Muscle of back (tissue), 11 donors: ENCODE results near the gene TSTD1. TPM values are rescaled to one million over a fixed set of nuclear protein-coding genes. Genes with fewer than 3 reads are reported as not detected.
"Not testable (repeated sequence)": the region's sequence is repeated elsewhere in the genome, so short reads cannot be mapped to it uniquely, and the experiment has no call there.

Experiments
- DNase-seq, 3 donors: peaks; one replicate each; pipeline versions ENCODE4 v3.0.0 to v3.0.0-alpha.2; 2013
- polyA plus RNA-seq, 10 donors: library from polyadenylated mRNA; unstranded; fragments of 120-200 nt; gene quantifications; one replicate each; pipeline ENCODE4 v1.2.1, GENCODE V29; 2013; ENCODE audit not compliant: insufficient read length in 10 of 10

Gene TSTD1
- polyA plus RNA-seq, 10 donors = 21.1 to 31.3 (median 25.8) TPM

DNA sequence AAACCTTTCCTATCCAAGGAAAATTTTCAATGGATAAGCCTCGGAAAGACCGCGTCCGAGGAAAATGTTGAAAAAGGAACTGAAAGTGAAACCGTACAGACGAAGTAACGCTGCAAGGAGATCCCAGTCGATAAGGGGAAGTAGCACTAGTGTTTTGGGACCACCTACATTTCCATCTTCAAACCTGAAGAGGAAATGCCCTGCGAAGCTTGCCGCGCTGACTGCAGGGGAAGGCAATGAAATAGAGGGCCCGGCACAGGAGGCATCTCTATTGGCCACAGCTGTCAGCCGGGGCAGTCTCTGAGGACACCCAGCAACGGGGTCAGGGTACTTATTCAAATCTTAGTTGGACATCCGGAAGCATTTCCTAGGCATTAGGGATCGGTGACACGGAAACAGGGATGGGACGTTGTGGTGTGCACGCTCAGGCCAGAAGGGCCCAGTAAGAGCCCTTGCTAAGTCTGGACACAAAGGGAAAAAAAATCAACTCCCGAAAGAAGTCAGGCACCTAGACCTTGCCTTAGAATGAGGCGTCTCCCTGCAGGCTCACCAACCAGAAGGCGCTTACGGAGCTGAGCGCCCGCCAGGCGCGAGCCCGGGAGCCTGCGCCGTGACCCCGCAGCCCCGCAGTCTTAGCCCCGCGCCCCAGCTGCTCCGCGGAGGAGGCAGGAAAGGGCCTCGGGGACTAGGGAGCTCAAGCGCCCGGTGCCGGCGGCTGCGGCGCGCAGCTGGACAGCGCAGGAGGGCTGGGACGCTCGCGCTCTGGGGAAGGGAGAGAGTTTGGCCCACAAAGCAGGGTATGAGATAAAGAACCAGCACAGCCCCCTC is 6.4 kb upstream of the TSTD1 start:
- DNase-seq = peak; percentile 51 to 85 (median 70)

DNA sequence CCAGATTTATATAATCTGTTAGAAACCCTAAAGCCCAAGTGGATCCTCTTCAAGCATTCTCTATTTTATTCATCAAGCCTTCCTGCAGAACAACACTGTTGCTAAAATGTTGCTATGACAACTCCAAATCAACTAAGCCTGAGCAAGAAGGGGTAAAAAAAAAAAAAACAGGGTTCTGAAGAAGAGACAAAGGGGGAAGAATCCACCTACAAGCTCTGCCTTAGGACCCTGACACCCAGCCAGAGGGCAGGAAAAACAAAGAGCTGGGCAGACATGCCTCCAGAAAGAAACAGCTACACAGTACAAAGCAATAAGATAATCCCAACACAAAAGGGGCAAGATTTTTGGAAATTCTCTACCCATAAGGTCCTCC is 5.8 kb upstream of the TSTD1 start:
- DNase-seq = no peak

DNA sequence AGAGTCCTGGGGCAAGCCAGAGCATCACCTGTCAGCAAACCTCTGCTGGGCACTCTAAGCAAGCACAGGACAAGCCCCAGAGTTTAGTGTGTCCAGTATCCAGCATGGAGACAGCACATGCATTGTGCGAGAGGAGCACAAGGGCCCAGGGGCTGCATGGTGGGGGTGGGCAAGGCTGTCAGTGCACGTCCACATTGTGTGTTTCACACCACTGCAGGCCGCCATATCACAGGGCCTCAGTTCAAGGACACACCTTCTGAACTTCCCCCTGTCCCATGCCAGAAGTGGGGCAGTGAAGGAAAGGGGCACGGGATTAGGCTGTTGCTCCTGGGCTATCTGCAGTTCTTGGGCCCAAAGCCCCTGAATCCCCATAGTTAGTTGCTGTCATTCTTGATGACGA is 782 bp upstream of the TSTD1 start:
- DNase-seq = no peak

DNA sequence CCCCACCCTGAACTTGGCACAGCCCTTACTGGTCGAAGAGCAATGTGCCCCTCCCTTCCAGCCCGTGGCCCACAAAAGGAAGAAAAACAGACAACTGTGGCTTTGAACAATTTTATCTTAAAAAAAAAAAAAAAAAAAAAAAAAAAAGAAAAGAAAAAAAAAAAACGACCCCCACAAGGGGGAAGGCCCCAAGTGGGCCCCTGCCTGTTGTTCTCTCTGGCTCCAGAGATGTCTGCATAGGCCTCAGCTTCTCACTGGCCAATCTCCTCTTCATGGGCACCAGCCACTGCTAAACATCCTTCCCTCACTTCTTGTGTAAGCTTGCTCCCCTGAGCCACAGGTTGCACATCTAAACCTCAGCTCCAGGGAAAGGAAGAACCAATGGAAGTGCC is 386 bp upstream of the TSTD1 start:
- no peak for DNase-seq

DNA sequence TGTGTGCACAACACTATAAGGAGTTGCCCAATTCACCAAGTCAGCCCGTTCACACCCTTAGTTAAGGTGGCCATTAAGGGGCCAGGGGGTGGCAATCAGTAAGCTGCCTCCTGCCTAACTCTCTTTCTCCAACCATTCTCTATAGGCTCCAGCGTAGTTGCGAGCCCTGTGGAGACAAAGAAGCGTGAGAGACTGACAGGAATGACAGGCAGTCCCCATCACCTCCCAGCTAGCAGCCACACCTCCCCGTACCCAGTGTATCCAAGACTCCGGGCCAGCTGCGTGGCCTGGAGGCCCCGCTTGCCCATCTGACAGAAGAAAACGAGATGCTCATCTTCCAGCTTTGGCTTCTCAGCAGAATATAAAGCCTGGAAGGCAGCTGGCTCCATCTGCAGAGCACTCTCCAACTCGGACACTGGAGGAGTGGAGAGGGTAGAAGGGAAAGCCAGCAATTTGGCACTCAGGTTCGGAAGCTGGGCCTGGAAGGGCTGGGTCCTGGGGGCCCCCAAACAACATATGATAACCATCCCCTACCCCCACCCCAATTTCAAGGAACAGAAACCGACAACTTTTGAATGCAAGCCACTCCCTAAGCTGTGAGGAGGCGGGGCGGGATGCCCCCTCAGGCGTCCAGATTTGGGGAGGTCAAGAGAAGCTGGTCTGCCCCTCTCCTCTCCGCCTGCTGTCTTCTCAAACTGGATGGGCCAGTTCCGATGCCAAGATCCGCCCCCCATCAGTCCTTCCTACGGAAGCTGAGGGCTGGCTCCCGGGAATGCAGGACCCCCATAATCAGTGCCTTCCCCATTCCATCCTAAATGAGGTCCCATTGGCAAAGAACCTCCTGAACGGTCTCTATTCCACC is 872 bp downstream of the TSTD1 start:
- no peak for DNase-seq

DNA sequence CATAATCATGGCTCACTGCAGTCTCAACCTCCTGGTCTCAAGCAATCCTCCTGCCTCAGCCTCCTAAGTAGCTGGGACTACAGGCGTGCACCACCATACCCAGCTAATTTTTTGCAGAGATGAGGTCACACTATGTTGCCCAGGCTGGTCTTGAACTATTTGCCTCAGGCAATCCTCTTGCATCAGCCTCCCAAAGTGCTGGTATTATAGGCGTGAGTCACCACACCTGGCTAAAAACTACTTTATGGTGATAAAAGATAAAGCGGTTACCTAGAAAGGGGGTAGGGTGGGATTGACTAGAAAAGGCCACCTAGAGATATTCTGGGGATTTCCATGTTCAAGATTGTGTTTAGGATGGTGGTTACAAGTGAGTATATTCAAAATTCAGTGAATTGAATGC is 5.0 kb downstream of the TSTD1 start:
- DNase-seq = no peak

DNA sequence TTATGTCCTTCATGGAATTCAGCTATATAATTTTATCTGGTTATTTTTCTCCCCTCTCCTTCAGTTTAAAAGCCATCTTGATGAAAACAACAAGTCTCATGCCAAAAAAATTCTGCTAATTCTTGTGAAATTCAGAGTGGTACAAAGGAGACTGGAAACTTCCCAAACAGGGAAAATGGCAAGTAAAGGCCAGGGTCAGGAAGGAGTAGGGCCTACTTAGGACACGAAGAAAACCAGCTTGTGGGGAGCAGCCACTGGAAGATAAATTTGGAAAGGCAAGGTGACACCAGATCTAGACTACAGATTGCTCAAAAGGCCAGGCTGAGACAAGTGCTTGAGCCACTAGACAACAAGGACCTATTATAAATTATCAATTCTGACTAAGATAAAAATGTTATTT is 6.4 kb downstream of the TSTD1 start:
- no peak for DNase-seq

DNA sequence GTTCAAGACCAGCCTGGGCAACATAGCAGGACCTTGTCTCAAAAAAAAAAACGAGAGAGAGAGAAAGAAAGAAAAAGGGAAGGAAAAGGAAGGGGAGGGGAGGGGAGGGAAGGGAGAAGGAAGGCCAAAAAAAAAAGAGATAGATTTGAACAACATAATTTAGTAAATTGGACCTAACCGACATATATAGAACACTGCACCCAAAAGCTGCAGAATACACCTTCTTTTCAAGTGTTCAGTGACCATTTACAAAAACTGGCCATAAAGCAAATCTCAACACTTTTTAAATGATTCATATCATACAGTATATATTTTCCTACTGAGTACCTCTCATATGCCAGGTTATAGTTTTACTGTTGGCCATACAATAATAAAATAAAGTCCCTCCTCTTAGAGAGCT is 6.9 kb downstream of the TSTD1 start:
- DNase-seq = no peak

DNA sequence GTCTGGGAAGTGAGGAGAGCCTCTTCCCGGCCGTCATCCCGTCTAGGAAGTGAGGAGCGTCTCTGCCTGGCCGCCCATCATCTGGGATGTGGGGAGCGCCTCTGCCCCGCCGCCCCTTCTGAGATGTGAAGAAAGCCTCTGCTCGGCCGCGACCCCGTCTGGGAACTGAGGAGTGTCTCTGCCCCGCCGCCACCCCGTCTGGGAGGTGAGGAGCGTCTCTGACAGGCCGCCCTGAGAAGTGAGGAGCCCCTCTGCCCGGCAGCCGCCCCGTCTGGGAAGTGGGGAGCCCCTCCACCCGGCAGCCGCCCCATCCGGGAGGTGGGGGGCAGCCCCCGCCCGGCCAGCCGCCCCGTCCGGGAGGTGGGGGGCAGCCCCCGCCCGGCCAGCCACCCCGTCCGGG is 9.3 kb downstream of the TSTD1 start:
- DNase-seq = not testable (repeated sequence)

DNA sequence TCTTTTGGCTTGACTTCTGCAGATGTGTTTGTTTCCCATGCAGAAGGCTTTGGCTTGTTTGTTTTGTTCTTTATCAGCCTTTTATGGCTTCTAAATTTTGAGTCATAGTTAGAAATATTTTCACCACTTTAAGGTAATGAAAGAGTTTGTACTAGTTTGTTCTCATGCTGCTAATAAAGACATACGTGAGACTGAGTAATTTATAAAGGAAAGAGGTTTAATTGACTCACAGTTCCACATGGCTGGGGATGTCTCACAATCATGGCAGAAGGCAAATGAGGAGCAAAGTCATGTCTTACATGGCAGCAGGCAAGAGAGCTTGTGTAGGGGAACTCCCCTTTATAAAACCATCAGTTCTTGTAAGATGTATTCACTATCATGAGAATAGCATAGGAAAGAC is 11.8 kb downstream of the TSTD1 start:
- not testable (repeated sequence) for DNase-seq

DNA sequence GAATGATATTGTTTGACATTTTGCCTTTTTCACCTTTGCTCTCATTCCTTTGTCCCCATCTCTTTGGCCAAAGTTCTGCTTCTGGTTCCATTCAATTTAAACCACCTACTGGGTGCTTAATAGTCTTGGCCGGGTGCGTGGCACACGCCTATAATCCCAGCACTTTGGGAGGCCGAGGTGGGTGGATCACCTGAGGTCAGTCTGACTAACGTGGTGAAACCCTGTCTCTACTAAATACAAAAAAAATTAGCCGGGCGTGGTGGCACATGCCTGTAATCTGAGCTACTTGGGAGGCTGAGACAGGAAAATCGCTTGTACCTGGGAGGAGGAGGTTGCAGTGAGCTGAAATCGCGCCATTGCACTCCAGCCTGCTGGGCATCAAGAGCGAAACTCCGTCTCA is 16.3 kb downstream of the TSTD1 start:
- not testable (repeated sequence) for DNase-seq

DNA sequence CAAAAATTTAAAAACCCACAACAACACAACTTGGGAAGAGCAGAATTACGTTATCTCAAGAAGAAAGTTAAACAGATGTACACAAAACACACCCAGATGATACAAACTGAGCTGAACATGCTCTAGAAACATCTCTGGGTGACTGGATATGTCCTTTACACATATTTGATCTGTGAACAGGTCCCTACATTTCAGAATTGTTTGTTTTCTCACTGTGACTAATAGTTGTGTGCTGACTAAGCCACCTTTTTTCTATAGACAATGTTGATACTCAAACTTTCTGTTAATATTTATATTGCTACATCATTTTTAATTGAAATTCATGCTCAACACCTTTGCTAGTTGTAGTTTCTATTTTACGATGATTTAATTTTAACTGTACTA is 16.8 kb downstream of the TSTD1 start:
- DNase-seq = no peak

DNA sequence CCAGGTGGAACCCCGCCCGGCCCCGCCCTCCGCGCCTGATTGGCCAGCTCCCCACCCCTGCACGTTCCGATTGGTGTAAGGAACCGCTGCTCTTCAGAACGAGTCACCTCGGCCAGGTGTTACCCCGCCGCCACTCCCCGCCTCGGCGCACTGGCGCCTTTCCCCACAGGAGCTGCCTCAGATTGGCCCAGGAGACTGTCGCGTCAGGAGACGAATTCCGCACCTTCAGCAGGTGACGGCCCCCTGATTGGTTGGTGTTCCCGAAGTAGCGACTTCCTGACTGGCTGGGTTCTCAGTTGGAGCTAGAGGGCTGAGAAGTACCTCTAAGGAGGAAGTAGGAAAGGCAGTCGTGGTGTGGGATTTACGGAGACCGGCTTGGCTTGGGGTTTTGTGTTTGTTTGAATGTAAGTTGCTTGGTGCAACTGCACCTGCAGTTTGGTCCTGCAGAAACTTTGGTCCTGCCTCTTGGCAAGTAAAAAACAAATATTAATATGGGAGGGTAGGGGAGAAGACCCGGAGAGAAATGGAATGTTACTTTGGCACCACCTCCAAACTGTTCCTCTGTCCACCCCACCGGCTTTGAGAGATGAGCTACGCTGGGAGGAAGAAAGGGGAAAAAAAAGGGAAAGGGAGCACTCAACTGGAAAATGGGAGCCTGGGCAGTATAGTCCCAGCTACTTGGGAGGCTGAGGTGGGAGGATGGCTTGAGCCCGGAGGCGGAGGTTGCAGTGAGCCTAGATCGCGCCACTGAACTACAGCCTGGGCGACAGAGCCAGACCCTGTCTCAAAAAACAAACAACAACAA is 17.4 kb downstream of the TSTD1 start:
- DNase-seq = peak in 1 of 3 donors; percentile 74

DNA sequence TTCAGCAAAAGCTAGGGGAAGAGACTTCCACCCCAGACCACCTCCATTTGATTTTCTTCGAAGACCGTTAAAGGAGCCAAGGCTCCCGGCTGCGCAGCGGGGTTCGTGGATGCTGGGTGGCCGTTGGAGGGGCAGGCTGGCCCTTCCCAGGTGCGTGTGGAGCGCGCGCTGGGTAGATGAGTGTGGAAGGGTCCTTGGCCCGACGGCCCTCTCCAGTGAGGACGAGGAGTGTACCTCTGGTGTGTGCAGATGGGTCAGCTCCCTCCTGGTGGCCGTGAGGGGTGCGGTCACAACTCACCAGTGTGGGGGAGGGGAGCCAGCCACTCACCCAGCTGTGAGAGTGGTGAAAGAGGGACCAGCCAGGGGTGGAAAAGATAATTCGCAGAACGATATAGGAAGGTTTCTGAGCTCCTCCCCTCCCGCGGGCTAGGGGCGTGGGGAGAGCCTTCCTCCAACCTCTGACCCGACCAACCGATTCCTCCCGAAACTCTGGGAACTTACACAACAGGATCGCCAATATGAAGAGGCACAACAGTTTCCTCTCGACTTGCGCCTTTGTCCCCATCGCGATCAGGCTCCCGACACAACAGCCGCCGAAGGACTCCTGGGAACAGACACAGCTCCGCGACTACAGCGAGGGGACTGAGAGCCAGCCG is 18.1 kb downstream of the TSTD1 start, which contains the start of gene F11R:
Gene F11R (minus strand): TSS at position 644 of the 656 bp plus-strand sequence. CDS start 79 bp downstream, at position 565.
- peak in 1 of 3 donors; percentile 51 for DNase-seq

DNA sequence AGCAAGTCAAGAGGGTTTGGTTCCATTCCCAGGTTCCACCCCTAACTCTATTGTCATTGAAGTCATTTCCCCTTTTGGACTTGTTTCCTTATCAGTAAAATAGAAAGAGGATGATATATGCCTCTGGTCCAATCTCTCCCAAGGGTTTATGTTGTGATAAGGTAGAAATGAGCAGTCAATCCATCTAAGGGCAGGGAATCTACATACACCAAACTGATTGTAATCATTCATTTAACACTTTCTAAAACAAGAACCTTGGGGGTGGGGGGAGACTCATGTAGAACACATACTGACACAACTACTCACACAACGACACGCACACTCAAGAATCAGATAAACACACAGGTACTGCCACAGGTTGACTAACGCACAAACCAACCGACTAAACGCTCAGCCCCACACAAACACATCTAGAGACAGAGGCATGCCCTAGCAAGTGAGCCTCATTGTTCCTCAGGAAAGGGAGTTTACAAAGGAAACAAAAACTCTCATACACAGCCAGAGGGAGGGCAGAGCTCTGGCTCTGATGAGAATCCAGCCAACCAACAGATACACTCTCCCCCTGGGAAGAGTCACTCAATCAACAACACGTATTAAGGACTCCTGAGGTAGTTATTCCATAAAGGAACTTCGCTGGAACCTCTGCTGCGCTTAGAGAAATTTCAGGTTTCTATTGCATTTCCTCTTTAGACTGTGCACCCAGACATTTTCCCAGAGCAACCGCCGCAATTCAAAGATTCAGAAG is 18.8 kb downstream of the TSTD1 start:
- peak in 1 of 3 donors; percentile 36 for DNase-seq

DNA sequence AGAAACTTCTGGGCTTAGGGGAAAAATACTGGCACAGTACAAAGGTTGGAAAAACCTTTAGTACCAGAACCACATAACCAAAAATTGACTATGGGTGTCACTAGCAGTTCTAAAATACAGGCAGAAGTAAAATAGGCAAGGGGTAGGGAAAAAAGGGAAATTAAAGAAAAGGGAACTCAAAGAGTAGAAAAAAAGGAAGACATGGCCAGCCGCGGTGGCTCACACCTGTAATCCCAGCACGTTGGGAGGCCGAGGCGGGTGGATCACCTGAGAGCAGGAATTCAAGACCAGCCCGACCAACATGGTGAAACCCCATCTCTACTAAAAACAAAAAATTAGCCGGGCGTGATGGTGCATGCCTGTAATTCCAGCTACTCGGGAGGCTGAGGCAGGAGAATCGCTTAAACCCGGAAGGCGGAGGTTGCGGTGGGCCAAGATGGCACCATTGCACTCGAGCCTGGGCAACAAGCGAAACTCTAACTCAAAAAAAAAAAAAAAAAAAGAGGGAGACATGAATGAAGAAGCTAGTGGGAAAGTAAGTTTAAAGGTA is 19.6 kb downstream of the TSTD1 start:
- not testable (repeated sequence) for DNase-seq

DNA sequence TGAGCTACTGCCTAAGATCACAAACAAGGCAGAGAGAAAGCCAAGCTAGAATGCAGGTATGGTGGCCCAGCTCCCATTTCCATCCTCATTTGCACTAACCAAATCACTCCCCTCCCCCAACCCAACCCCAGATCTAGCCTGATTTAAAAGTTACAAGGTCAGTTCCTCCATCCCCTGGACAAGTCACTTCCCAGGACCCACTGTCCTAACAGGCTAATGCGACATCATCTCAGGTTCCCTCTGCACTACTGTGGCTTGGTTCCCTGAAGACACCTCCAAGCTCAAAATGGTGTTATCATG is 20.2 kb downstream of the TSTD1 start:
- no peak for DNase-seq

DNA sequence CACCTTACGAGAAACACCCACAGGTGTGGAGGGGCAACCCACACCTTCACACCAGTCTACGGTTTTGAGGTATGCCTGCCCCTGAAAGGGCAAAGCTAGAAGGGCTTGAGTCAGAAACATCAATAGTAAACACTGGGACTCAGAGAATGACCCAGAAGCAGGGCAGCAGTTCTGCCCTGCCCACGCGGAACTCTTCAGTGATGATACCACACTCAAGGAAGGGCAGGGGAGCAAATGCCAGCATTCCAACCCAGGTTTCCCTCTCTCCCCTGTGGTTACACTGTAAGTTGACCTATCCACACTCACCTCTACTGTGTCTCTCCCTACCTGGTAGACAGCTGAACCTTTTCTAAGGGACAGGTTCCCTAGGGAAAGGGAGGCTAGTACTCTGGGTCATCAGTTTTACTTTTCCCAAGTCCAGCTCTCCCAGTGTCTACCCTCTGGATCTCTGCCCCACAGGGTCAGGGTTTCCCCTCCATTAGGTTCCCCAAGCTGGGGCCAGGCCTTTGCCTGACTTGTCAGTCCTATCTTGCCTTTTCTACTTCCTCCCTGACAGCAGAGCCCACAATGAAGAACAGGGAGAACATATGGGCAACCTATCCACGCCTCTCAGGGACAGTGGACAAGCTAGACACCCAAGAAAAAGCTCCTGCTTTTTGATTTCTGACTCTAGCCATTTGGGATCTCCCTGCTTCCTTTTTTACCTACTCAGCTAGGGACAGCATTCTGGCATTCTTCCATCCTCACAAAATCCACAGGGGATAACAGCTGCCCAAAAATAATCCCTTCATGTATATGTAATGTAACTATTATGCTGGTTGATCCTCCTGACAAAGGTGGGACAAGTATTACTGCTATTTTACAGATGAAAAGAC is 20.8 kb downstream of the TSTD1 start:
- DNase-seq = no peak

DNA sequence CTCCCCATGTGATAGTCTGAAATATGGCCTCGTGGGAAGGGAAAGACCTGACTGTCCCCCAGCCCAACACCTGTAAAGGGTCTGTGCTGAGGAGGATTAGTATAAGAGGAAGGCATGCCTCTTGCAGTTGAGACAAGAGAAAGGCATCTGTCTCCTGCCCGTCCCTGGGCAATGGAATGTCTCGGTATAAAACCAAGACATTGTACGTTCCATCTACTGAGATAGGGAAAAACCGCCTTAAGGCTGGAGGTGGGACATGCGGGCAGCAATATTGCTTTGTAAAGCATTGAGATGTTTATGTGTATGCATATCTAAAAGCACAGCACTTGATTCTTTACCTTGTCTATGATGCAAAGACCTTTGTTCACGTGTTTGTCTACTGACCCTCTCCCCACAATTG is 21.6 kb downstream of the TSTD1 start:
- not testable (repeated sequence) for DNase-seq

DNA sequence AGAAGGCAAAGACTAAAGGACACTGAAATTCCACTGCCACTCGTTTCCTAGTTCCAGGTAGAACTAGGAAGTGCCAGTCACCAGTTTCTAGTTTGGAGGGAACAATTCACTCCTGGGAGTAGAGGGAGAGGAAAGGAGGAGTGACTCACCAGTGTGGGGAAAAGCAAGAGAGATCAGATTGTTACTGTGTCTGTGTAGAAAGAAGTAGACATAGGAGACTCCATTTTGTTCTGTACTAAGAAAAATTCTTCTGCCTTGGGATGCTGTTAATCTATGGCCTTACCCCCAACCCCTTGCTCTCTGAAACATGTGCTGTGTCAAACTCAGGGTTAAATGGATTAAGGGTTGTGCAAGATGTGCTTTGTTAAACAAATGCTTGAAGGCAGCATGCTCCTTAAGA is 22.1 kb downstream of the TSTD1 start:
- DNase-seq = not testable (repeated sequence)
